GM21515 (cell line): ENCODE measurements around the gene NCOA5.

ENCODE experiments used
- ATAC-seq: cut with Tn5 transposase; IDR thresholded peaks from one replicate; pipeline ENCODE4 v1.9.1; 2021; ENCODE audit not compliant: unreplicated experiment

The NCOA5 gene

DNA sequence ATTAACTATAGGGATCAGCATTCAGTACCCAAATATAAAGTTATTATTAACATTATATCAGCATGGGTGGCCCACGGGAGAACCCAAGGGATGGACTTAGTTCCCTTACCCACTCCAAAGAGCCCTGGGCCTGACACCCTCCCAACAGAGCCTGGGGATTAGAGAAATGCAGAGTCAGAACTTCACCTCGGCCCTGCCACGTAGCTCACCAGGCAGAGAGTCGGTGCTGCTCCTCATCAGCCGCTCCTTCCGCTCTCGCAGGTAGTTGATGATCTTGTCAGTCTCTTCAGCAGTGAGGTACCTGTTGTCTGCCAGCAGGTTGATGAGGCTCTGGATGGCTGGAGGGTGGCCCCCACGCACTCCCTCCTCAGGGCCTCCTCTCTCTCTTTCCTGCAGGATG lies 26.6 kb downstream of the NCOA5 start:
- ATAC-seq, result no peak

DNA sequence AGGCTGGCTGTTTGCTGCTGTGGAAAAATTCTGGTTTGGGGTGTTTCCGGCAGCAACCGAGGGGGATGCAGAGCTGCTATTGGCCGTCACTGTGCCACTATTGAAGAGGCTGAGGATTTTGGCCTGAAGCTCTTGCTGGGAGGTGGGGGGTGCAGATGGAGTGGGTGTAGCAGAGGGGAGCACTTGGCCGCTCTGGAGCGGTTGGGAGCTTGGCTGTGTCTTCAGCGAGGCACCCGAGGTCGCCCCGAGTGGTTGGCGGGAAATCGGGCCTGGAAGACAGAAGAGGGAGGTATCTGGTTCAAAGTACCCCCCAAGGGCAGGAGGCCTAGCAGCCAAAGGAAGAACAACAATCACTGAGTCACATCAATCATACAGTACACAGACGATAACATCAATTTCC lies 27.1 kb downstream of the NCOA5 start:
- no peak for ATAC-seq

- ATAC-seq, result no peak
Measured at GRCh38 chr20:46062151-46062550, 27.6 kb downstream of the NCOA5 start.

DNA sequence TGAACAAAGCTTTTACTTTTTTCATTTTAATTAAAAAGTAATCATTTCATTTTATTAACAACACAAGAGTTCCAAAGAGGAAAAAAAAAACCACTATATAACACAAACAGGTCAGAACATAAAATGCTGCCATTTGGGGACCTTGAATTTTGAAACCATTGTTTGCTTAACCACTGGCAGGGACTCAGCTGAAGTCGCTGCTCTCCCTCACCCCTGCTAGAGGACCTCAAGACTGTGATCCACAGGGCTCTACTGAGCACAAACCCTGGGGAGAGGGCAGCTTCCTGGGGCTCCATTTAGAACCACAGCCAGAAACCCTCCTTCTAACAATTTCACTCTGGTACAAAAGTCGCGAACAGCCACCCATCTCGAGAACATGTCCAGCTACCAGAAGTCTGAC lies 28.8 kb downstream of the NCOA5 start:
- no peak for ATAC-seq

- ATAC-seq, result no peak
Measured at GRCh38 chr20:46060301-46060881, 29.4 kb downstream of the NCOA5 start.

DNA sequence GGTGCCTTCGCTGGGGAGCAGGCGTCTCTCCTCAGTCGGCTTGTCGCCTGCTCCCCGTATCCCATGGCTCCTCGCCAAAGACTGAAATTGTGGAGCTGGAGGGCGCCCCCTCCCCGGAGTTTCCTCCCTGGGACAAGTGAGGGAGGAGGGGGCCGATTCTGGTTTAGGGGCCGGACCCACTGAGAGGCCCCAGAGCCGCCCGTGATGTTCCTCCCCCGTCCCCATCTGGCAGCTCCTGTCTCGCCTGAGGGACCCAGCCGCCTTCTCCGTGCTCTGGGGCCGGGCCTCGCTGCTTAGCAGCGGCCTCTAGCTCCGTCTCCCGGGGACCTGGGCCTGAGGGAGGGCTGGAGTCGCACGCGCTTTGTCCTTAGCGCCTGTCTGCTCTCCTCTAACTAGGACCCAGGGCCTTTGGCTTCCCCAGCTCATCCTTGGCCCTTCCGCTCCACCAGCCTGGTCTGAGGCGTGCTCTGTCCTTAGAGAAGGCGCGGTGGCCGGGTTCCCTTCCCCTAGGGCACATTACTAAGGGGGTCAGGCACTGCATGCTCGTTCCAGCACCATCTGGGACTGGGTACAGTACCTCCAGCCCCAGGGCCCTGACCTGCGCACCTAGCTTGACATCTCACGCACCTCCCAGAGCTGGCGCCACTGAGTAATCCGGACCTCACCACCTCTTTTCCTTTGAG lies 31.0 kb downstream of the NCOA5 start:
- ATAC-seq, result no peak

- no peak for ATAC-seq
Measured at GRCh38 chr20:46057856-46058598, 31.7 kb downstream of the NCOA5 start.

- no peak for ATAC-seq
Measured at GRCh38 chr20:46056970-46057855, 32.5 kb downstream of the NCOA5 start.

- no peak for ATAC-seq
Measured at GRCh38 chr20:46056027-46056833, 33.5 kb downstream of the NCOA5 start.

- ATAC-seq, result no peak
Measured at GRCh38 chr20:46055269-46055668, 34.5 kb downstream of the NCOA5 start.

- ATAC-seq, result no peak
Measured at GRCh38 chr20:46054606-46055005, 35.2 kb downstream of the NCOA5 start.

- ATAC-seq, result no peak
Measured at GRCh38 chr20:46053416-46053815, 36.3 kb downstream of the NCOA5 start.

GRCh38 chr20:46051556-46052308 lies 38.0 kb downstream of the NCOA5 start:
- ATAC-seq, result no peak

- no peak for ATAC-seq
Measured at GRCh38 chr20:46050885-46051284, 38.9 kb downstream of the NCOA5 start.

DNA sequence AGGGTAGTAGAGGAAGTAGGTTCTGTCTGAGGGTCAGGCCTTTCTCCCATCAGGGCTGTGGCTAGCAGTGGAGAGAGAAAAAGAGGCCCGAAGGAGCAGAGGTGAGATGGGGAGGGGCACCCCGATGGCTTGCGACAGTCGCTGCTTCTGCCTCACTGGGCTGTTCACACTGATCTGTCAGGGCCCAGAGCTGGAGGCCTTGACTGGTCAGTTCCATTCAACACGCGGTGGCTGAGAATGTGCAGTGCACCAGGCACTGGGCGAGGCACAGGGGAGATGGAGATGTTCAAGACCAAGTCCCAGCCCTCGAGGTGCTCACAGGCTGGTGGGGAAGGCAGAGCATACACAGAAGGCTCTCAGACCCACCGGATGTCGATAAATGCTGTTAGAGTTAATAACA lies 39.3 kb downstream of the NCOA5 start:
- no peak for ATAC-seq

GRCh38 chr20:46049815-46050214 lies 39.9 kb downstream of the NCOA5 start:
- ATAC-seq, result no peak

DNA sequence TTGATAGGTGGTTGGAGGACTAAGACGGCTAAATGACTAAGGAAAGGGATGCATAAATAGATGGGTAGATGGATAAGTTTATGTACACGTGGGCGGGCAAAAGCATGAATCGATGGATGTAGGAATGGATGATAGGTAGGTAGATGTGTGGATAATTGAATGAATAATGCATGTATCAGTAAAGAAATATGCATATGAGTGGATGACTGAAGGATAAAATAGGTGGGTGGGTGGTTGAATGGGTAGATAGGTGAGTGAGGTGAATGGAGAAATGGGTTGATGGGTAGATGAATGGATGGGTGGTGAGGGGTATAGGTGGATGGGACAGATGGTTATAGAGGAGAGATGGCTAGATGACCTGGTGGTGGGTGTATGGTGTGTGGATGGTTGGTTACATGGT lies 40.6 kb downstream of the NCOA5 start:
- no peak for ATAC-seq

- ATAC-seq, result no peak
Measured at GRCh38 chr20:46047821-46048220, 41.9 kb downstream of the NCOA5 start.

- no peak for ATAC-seq
Measured at GRCh38 chr20:46046588-46047310, 43.0 kb downstream of the NCOA5 start.
